Liver (tissue), 9 donors: ENCODE measurements around the gene GNG2. TPM values are rescaled to one million over a fixed set of nuclear protein-coding genes. Genes with fewer than 3 reads are reported as not detected.

ENCODE experiments used
- DNase-seq: peaks from one replicate; pipeline ENCODE4 v3.0.0-alpha.2; 2017; ENCODE audit warnings: low spot score
- H3K27ac ChIP-seq, 2 donors: one replicate each; pipeline ENCODE4 v1.7.0; 2013; ENCODE audit warnings: inconsistent platforms in 2 of 2, low read length in 2 of 2, control low read depth in 1 of 2, low read depth in 1 of 2, mild to moderate bottlenecking in 1 of 2
- H3K27me3 ChIP-seq, 4 donors: one replicate each; pipeline versions ENCODE4 v1.6.1 to v1.7.0; 2013; ENCODE audit warnings: low read length in 3 of 4, inconsistent platforms in 1 of 4, mild to moderate bottlenecking in 1 of 4, moderate library complexity in 1 of 4; ENCODE audit not compliant: control insufficient read depth in 4 of 4, insufficient read depth in 4 of 4
- H3K36me3 ChIP-seq, 4 donors: one replicate each; pipeline versions ENCODE4 v1.6.1 to v1.7.0; 2013; ENCODE audit warnings: low read length in 3 of 4, mild to moderate bottlenecking in 3 of 4, low read depth in 1 of 4, moderate library complexity in 1 of 4; ENCODE audit not compliant: control insufficient read depth in 4 of 4, insufficient read depth in 3 of 4
- H3K4me1 ChIP-seq, 4 donors: one replicate each; pipeline versions ENCODE4 v1.6.1 to v1.7.0; 2013; ENCODE audit warnings: low read length in 3 of 4, mild to moderate bottlenecking in 3 of 4, moderate library complexity in 1 of 4; ENCODE audit not compliant: control insufficient read depth in 4 of 4, insufficient read depth in 4 of 4
- H3K4me3 ChIP-seq, 3 donors: one replicate each; pipeline versions ENCODE4 v1.6.1 to v1.7.0; 2013; ENCODE audit warnings: low read length in 3 of 3, control low read depth in 1 of 3, low read depth in 1 of 3, mild to moderate bottlenecking in 1 of 3
- H3K9ac ChIP-seq, 2 donors: one replicate each; pipeline ENCODE4 v1.7.0; 2013; ENCODE audit warnings: low read length in 2 of 2, mild to moderate bottlenecking in 2 of 2, moderate library complexity in 2 of 2, control low read depth in 1 of 2, low read depth in 1 of 2
- H3K9me3 ChIP-seq, 4 donors: one replicate each; pipeline versions ENCODE4 v1.6.1 to v1.7.0; 2013; ENCODE audit warnings: low read length in 3 of 4; ENCODE audit not compliant: control insufficient read depth in 4 of 4
- CTCF ChIP-seq: fragments of 150-350 bp; IDR thresholded peaks from 2 replicates; pipeline ENCODE4 v1.5.1; 2017; ENCODE audit warnings: improper control_type of control experiment, low read depth, low read length; ENCODE audit not compliant: missing input control
- EGR1 ChIP-seq, 2 donors: IDR thresholded peaks; 2 replicates each; pipeline ENCODE4 v1.6.1; 2016 to 2018; ENCODE audit warnings: antibody characterized with exemption in 2 of 2, low read depth in 2 of 2
- HNF4A ChIP-seq, 2 donors: conservative IDR thresholded peaks; 2 replicates each; pipeline ENCODE4 v1.6.1; 2016; ENCODE audit warnings: antibody characterized with exemption in 2 of 2, mild to moderate bottlenecking in 2 of 2
- HNF4G ChIP-seq: IDR thresholded peaks from 2 replicates; pipeline ENCODE4 v1.6.1; 2016; ENCODE audit warnings: antibody characterized with exemption
- SP1 ChIP-seq: IDR thresholded peaks from 2 replicates; pipeline ENCODE4 v1.6.1; 2018; ENCODE audit warnings: antibody characterized with exemption, mild to moderate bottlenecking
- YY1 ChIP-seq: IDR thresholded peaks from 2 replicates; pipeline ENCODE4 v1.6.1; 2016; ENCODE audit warnings: antibody characterized with exemption, mild to moderate bottlenecking
- ZBTB33 ChIP-seq: IDR thresholded peaks from 2 replicates; pipeline ENCODE4 v1.6.1; 2016; ENCODE audit warnings: antibody characterized with exemption
- WGBS: extraction: QIAGEN DNeasy Blood & Tissue Kit; methylation state at CpG from one replicate; pipeline ENCODE4 v1.1.7; 2013; 5-methylcytosine and 5-hydroxymethylcytosine counted together
- polyA plus RNA-seq, 2 donors: library from polyadenylated mRNA; stranded (reverse) in 1 of 2; unstranded in 1 of 2; fragments of 200-250 nt in 1 of 2; fragments of >200 nt in 1 of 2; fragmentation: Nextera tagmentation in 1 of 2; extraction: Ambion mirVana in 1 of 2; gene quantifications; one replicate each; pipeline versions ENCODE4 v1.2.1 to v1.2.3, GENCODE V29; 2013 to 2015
- total RNA-seq, 2 donors: library from RNA; depleted of rRNA; stranded (reverse); fragments of >200 nt; gene quantifications; one replicate each; pipeline ENCODE4 v1.2.3, GENCODE V29; 2014
- donor health status: healthy.
- donor health status: healthy.
- donor health status: healthy.
- donor health status: healthy.
- donor health status: healthy.

Gene GNG2
- total and polyA plus RNA-seq, 4 donors = 3.5 to 11.2 (median 4.4) TPM

- TF ChIP-seq ZBTB33 (no peak), CTCF (no peak), HNF4G (no peak), EGR1 (IDR thresholded peaks at IDR 0.05; ENCODE audit: low read depth in 2 of 2) (no peak), SP1 (no peak)
Measured at GRCh38 chr14:52018252-52018651, 157.8 kb downstream of the GNG2 start (continued).

GRCh38 chr14:52018970-52019369 lies 158.6 kb downstream of the GNG2 start:
- no peak for DNase-seq
- no peaks in the 10 kb centered on the region for H3K36me3 ChIP-seq
- H3K9ac ChIP-seq = no peak overlapping the region
- no peaks in the 10 kb centered on the region for H3K27me3 ChIP-seq
- no peak overlapping the region for H3K4me3 ChIP-seq
- 97% methylated on average over 8 of the region's 8 CpGs for WGBS
- no peaks in the 10 kb centered on the region for H3K9me3 ChIP-seq
- TF ChIP-seq YY1 (no peak), CTCF (no peak), HNF4A (conservative IDR thresholded peaks at IDR 0.05) (no peak)
- H3K27ac ChIP-seq = no peak overlapping the region
- no peaks in the 10 kb centered on the region for H3K4me1 ChIP-seq

Other genes starting within 250 kb of the GNG2 start
- 1 to 10 TPM; 4.2 to 10.0 TPM for gene FRMD6, start 208.7 kb upstream of the GNG2 start, total RNA-seq
- 1 to 10 TPM; 2.4 to 2.6 TPM for gene FRMD6, start 208.7 kb upstream of the GNG2 start, polyA plus RNA-seq
- 100 to 1,000 TPM in 1 of 2 donors, 10 to 100 TPM in 1; 21.6 to 119 TPM for gene RTRAF, start 128.9 kb downstream of the GNG2 start, total RNA-seq
- gene RTRAF, start 128.9 kb downstream of the GNG2 start, polyA plus RNA-seq = 10 to 100 TPM; 52.5 to 80.6 TPM
- 10 to 100 TPM; 15.4 to 23.3 TPM for gene NID2, start 208.4 kb downstream of the GNG2 start, total RNA-seq
- 1 to 10 TPM; 2.3 to 4.7 TPM for gene NID2, start 208.4 kb downstream of the GNG2 start, polyA plus RNA-seq